ENCODE results near the gene CD163.

DNA sequence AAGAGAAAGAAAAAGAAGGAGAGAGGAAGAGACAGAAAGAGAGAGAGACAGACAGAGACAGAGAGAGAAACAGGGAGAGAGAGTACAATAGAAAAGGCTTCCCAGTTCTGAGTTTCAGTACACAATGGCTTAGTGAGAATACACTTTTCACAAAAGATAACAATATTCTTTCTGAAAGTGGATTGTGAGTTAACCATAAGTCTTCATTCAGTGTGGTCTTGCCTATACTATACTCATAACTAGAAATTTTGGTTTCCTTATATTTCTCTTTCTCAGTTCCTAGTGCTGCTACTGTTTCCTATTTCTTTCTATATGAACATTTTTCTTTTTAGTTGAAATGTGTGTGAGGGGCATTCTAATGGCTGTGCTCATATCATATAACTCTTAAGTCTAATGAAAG lies 68.9 kb downstream of the CD163 start:
- TF ChIP-seq, protein P1, sequence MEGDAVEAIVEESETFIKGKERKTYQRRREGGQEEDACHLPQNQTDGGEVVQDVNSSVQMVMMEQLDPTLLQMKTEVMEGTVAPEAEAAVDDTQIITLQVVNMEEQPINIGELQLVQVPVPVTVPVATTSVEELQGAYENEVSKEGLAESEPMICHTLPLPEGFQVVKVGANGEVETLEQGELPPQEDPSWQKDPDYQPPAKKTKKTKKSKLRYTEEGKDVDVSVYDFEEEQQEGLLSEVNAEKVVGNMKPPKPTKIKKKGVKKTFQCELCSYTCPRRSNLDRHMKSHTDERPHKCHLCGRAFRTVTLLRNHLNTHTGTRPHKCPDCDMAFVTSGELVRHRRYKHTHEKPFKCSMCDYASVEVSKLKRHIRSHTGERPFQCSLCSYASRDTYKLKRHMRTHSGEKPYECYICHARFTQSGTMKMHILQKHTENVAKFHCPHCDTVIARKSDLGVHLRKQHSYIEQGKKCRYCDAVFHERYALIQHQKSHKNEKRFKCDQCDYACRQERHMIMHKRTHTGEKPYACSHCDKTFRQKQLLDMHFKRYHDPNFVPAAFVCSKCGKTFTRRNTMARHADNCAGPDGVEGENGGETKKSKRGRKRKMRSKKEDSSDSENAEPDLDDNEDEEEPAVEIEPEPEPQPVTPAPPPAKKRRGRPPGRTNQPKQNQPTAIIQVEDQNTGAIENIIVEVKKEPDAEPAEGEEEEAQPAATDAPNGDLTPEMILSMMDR (conservative IDR thresholded peaks at IDR 0.05; ENCODE audit: low read depth, low read length): no peak
- no peak for TF ChIP-seq EZH2 (IDR thresholded peaks at IDR 0.05; ENCODE audit: low read length, unreplicated experiment)

Measured in PC-3 (cell line).